H1 (cell line): ENCODE results near the gene TFCP2L1. TPM values are rescaled to one million over a fixed set of nuclear protein-coding genes. Genes with fewer than 3 reads are reported as not detected.

Source experiments
- CTCF ChIA-PET: fragments of 300-600 bp; sonication (Branson Sonifier 250); formaldehyde crosslinking; loops from one replicate; lab custom pipeline; 2021; ENCODE audit not compliant: partially characterized antibody; lab: Charles Lee
- POLR2A ChIA-PET: fragments of 300-600 bp; sonication (Branson Sonifier 250); formaldehyde crosslinking; loops from one replicate; lab custom pipeline; 2021; ENCODE audit warnings: inconsistent platforms; ENCODE audit not compliant: partially characterized antibody; lab: Charles Lee
- DNase-seq, 2 experiments: peaks; one replicate each; pipeline versions ENCODE4 v3.0.0 to v3.0.0-alpha.2; 2010 to 2022; ENCODE audit warnings: low spot score in 2 of 2, low read depth in 1 of 2, mixed read lengths in 1 of 2
- FAIRE-seq: peaks from 2 replicates; lab custom pipeline; 2011; peaks lifted over from hg19 to GRCh38; lab: Jason Lieb, UNC
- H2AFZ ChIP-seq: 2 replicates; pipeline ENCODE4 v1.8.1; 2012; ENCODE audit warnings: low read length, inconsistent platforms
- H2AK5ac ChIP-seq: 2 replicates; pipeline ENCODE4 v1.6.1; 2013; ENCODE audit warnings: low read depth, low read length
- H2BK120ac ChIP-seq: replicated peaks from 2 replicates; pipeline ENCODE3; 2013; ENCODE audit warnings: low read depth, low read length, inconsistent platforms
- H2BK12ac ChIP-seq: 2 replicates; pipeline ENCODE4 v1.6.1; 2013; ENCODE audit warnings: low read depth, low read length
- H2BK15ac ChIP-seq: 2 replicates; pipeline ENCODE4 v1.6.1; 2013; ENCODE audit warnings: low read length
- H2BK20ac ChIP-seq: 2 replicates; pipeline ENCODE4 v1.6.1; 2013; ENCODE audit warnings: low read length
- H2BK5ac ChIP-seq: 2 replicates; pipeline ENCODE4 v1.6.1; 2013; ENCODE audit warnings: low read depth, low read length
- H3K14ac ChIP-seq: 2 replicates; pipeline ENCODE4 v1.6.1; 2013; ENCODE audit warnings: inconsistent platforms; ENCODE audit not compliant: insufficient read length
- H3K18ac ChIP-seq: 2 replicates; pipeline ENCODE4 v1.6.1; 2013; ENCODE audit warnings: low read length; ENCODE audit errors: extremely low read depth
- H3K23ac ChIP-seq: 2 replicates; pipeline ENCODE4 v1.6.1; 2013; ENCODE audit warnings: inconsistent platforms; ENCODE audit not compliant: insufficient read length
- H3K23me2 ChIP-seq: 2 replicates; pipeline ENCODE4 v1.6.1; 2013; ENCODE audit warnings: low read depth, low read length
- H3K27ac ChIP-seq: 2 replicates; pipeline ENCODE4 v1.6.1; 2011; ENCODE audit warnings: low read depth, low read length, inconsistent platforms
- H3K27me3 ChIP-seq, 4 experiments: replicated peaks in 1 of 4; 1 replicate in 1 of 4; 2 replicates in 3 of 4; pipeline versions ENCODE4 v1.6.1 to v1.8.1; 2011 to 2013; ENCODE audit warnings: low read length in 3 of 4, mild to moderate bottlenecking in 3 of 4, inconsistent platforms in 2 of 4, mixed read lengths in 2 of 4, moderate library complexity in 1 of 4; ENCODE audit not compliant: control insufficient read depth in 3 of 4, insufficient read depth in 3 of 4; ENCODE audit errors: extremely low read depth in 1 of 4
- H3K36me3 ChIP-seq, 4 experiments: 2 replicates each; pipeline versions ENCODE4 v1.6.1 to v1.8.1; 2011 to 2013; ENCODE audit warnings: mild to moderate bottlenecking in 4 of 4, low read length in 3 of 4, moderate library complexity in 2 of 4, control low read depth in 1 of 4, inconsistent platforms in 1 of 4; ENCODE audit not compliant: insufficient read depth in 4 of 4, control insufficient read depth in 2 of 4
- H3K4ac ChIP-seq: replicated peaks from 2 replicates; pipeline ENCODE3; 2013; ENCODE audit warnings: low read length, low read depth, mixed read lengths, inconsistent platforms; ENCODE audit not compliant: insufficient read length
- H3K4me1 ChIP-seq, 4 experiments: replicated peaks in 1 of 4; 1 replicate in 1 of 4; 2 replicates in 3 of 4; pipeline versions ENCODE4 v1.6.1 to v1.8.1; 2011 to 2013; ENCODE audit warnings: low read length in 3 of 4, inconsistent platforms in 2 of 4, mixed read lengths in 1 of 4; ENCODE audit not compliant: insufficient read depth in 4 of 4, control insufficient read depth in 3 of 4
- H3K4me2 ChIP-seq, 2 experiments: 2 replicates each; pipeline versions ENCODE4 v1.6.1 to v1.8.1; 2011 to 2013; ENCODE audit warnings: low read depth in 2 of 2, low read length in 2 of 2, control low read depth in 1 of 2, inconsistent platforms in 1 of 2, mild to moderate bottlenecking in 1 of 2; ENCODE audit not compliant: insufficient read depth in 1 of 2
- H3K4me3 ChIP-seq, 4 experiments: fragments of 200-600, 300-600 bp in 1 of 4; sonication (generic), shearing (Covaris generic), sonication (Bioruptor Twin) in 1 of 4; 2 replicates each; pipeline versions ENCODE4 v1.5.1 to v1.8.1; 2011 to 2016; ENCODE audit warnings: low read length in 4 of 4, low read depth in 3 of 4, control low read depth in 2 of 4, inconsistent platforms in 2 of 4, mild to moderate bottlenecking in 2 of 4, mixed read lengths in 1 of 4, moderate library complexity in 1 of 4; ENCODE audit not compliant: insufficient read depth in 2 of 4; ENCODE audit errors: extremely low read depth in 1 of 4
- H3K56ac ChIP-seq: replicated peaks from 2 replicates; pipeline ENCODE3; 2013; ENCODE audit warnings: low read depth, mild to moderate bottlenecking, mixed read lengths, low read length, inconsistent platforms; ENCODE audit not compliant: insufficient read length
- H3K79me1 ChIP-seq: 2 replicates; pipeline ENCODE4 v1.6.1; 2013; ENCODE audit warnings: low read depth, low read length, control low read depth
- H3K79me2 ChIP-seq, 2 experiments: 2 replicates each; pipeline versions ENCODE4 v1.6.1 to v1.8.1; 2012 to 2013; ENCODE audit warnings: low read length in 2 of 2, mild to moderate bottlenecking in 2 of 2, inconsistent platforms in 1 of 2; ENCODE audit not compliant: insufficient read depth in 2 of 2, control insufficient read depth in 1 of 2
- H3K9ac ChIP-seq, 4 experiments: replicated peaks in 1 of 4; 1 replicate in 1 of 4; 2 replicates in 3 of 4; pipeline versions ENCODE4 v1.6.1 to v1.8.1; 2011 to 2013; ENCODE audit warnings: low read depth in 3 of 4, low read length in 3 of 4, control low read depth in 2 of 4, mild to moderate bottlenecking in 2 of 4, moderate library complexity in 2 of 4, inconsistent platforms in 1 of 4; ENCODE audit errors: extremely low read depth in 1 of 4
- H3K9me3 ChIP-seq, 2 experiments: 2 replicates each; pipeline versions ENCODE4 v1.6.1 to v1.8.1; 2012 to 2013; ENCODE audit warnings: mild to moderate bottlenecking in 2 of 2, moderate library complexity in 2 of 2, control low read depth in 1 of 2, inconsistent platforms in 1 of 2, low read depth in 1 of 2, low read length in 1 of 2, mixed read lengths in 1 of 2; ENCODE audit not compliant: insufficient read depth in 2 of 2
- H4K20me1 ChIP-seq, 2 experiments: replicated peaks in 1 of 2; 2 replicates each; pipeline versions ENCODE3 to v1.8.1; 2011 to 2013; ENCODE audit warnings: inconsistent platforms in 2 of 2, low read length in 2 of 2, mild to moderate bottlenecking in 1 of 2; ENCODE audit not compliant: insufficient read depth in 2 of 2, control insufficient read depth in 1 of 2
- H4K5ac ChIP-seq: 2 replicates; pipeline ENCODE4 v1.6.1; 2013; ENCODE audit warnings: low read length, low read depth, mixed read lengths, inconsistent platforms; ENCODE audit not compliant: insufficient read length
- H4K8ac ChIP-seq: 2 replicates; pipeline ENCODE4 v1.8.0; 2013; ENCODE audit warnings: mild to moderate bottlenecking, moderate library complexity, low read length, inconsistent platforms; ENCODE audit not compliant: insufficient read depth; ENCODE audit errors: extremely low read depth
- H4K91ac ChIP-seq: replicated peaks from 2 replicates; pipeline ENCODE3; 2013; ENCODE audit warnings: low read length, mixed read lengths, inconsistent platforms; ENCODE audit not compliant: insufficient read length
- BCL11A ChIP-seq, 2 experiments: IDR thresholded peaks; one replicate each; pipeline ENCODE4 v1.6.1; 2011; ENCODE audit warnings: low read depth in 2 of 2, low read length in 2 of 2, mild to moderate bottlenecking in 2 of 2
- BRCA1 ChIP-seq: IDR thresholded peaks from 2 replicates; pipeline ENCODE4 v1.6.1; 2012; ENCODE audit warnings: low read depth, low read length, improper control_type of control experiment
- CBX8 ChIP-seq: fragments of 300-800, 300-1000 bp; sonication (generic); IDR thresholded peaks from 2 replicates; pipeline ENCODE4 v1.7.1; 2016; ENCODE audit warnings: low read depth, low read length, borderline replicate concordance
- CEBPB ChIP-seq: IDR thresholded peaks from 2 replicates; pipeline ENCODE4 v1.6.1; 2012; ENCODE audit warnings: low read depth, low read length
- CHD1 ChIP-seq: IDR thresholded peaks from 2 replicates; pipeline ENCODE4 v1.6.1; 2012; ENCODE audit warnings: low read depth, low read length, improper control_type of control experiment
- CHD2 ChIP-seq: IDR thresholded peaks from 2 replicates; pipeline ENCODE4 v1.6.1; 2012; ENCODE audit warnings: low read length, improper control_type of control experiment
- E2F6 ChIP-seq: IDR thresholded peaks from 2 replicates; pipeline ENCODE4 v1.6.1; 2012; ENCODE audit warnings: inconsistent platforms
- JUN ChIP-seq: IDR thresholded peaks from 2 replicates; pipeline ENCODE4 v1.6.1; 2011; ENCODE audit warnings: low read depth, mild to moderate bottlenecking, improper control_type of control experiment, low read length
- KDM1A ChIP-seq: fragments of 200-600, 300-600 bp; sonication (generic); IDR thresholded peaks from 2 replicates; pipeline ENCODE4 v1.7.1; 2016; ENCODE audit warnings: mild to moderate bottlenecking, low read length, borderline replicate concordance
- POU5F1 ChIP-seq: IDR thresholded peaks from 2 replicates; pipeline ENCODE4 v1.6.1; 2011; ENCODE audit warnings: low read depth, mild to moderate bottlenecking, low read length, moderate library complexity
- RFX5 ChIP-seq: IDR thresholded peaks from 2 replicates; pipeline ENCODE4 v1.6.1; 2011; ENCODE audit warnings: low read depth, low read length, improper control_type of control experiment, borderline replicate concordance
- SIX5 ChIP-seq: IDR thresholded peaks from 2 replicates; pipeline ENCODE4 v1.6.1; 2011; ENCODE audit warnings: mild to moderate bottlenecking, low read depth, low read length
- WGBS, 2 experiments: shearing (Covaris generic) in 1 of 2; methylation state at CpG; one replicate each; pipeline versions ENCODE4 v1.1.6 to v1.1.7; 2013 to 2015; ENCODE audit warnings: low lambda C conversion rate in 2 of 2, mixed read lengths in 2 of 2, inconsistent platforms in 1 of 2, low coverage in 1 of 2, missing lambda C conversion rate in 1 of 2; ENCODE audit not compliant: insufficient replicate concordance in 2 of 2, insufficient coverage in 1 of 2, insufficient read length in 1 of 2; ENCODE audit errors: extremely low coverage in 1 of 2, missing lambda C conversion rate in 1 of 2; 5-methylcytosine and 5-hydroxymethylcytosine counted together
- polyA plus RNA-seq, 7 experiments: library from polyadenylated mRNA; depleted of rRNA in 3 of 7; stranded (reverse) in 5 of 7; unstranded in 2 of 7; fragments of >200 nt in 5 of 7; fragments of 200-250 nt in 2 of 7; gene quantifications; 1 replicate in 5 of 7; 2 replicates in 1 of 7; 4 replicates in 1 of 7; pipeline versions ENCODE4 v1.2.1 to v1.2.3, GENCODE V29; 2011 to 2013; ENCODE audit warnings: missing spikeins in 2 of 7, mixed read lengths in 2 of 7
- total RNA-seq: library from RNA; stranded (reverse); fragmentation: NEBNext Ultra II Directional; extraction: Animal tissue kit (Norgen Biotek cat#: 25700); gene quantifications from 2 replicates; pipeline ENCODE4 v1.2.1, GENCODE V29; 2021

Gene TFCP2L1
- total and polyA plus RNA-seq, 2 of the 8 experiments (the other 6 are each of a cell fraction or from before 2014, with no cell fraction given) = 1.5 to 3.8 TPM

- H3K56ac ChIP-seq = no peak overlapping the region
- no peak overlapping the region; the same call in 1 of the 2 replicates for H4K8ac ChIP-seq
- H2BK20ac ChIP-seq = no peak overlapping the region
Measured at GRCh38 chr2:121236650-121237180, 48.3 kb downstream of the TFCP2L1 start.

More at GRCh38 chr2:121236650-121237180, 48.3 kb downstream of the TFCP2L1 start:
- H3K4ac ChIP-seq = no peak overlapping the region
- no peak for FAIRE-seq
- H3K36me3 ChIP-seq = no peaks in the 10 kb centered on the region; a peak in 1 of 8 replicates
- WGBS, 2 experiments = 94% methylated on average over 10 of the region's 10 CpGs; no CpG with 5 or more reads in 1 of the 2 experiments
- no peaks in the 10 kb centered on the region for H3K79me2 ChIP-seq
- ChIA-PET POLR2A (interaction anchor here (0.6 kb wide), 1 partner anchor 9 kb away, joined by 3 read pairs; no protein-coding TSS in a partner anchor), CTCF (interaction anchor here (0.6 kb wide), 1 partner anchor 642 kb away, joined by 4 read pairs; no protein-coding TSS in a partner anchor)
- H2AFZ ChIP-seq = no peak overlapping the region
- no peaks in the 10 kb centered on the region for H3K79me1 ChIP-seq
- no peak overlapping the region for H3K18ac ChIP-seq
- H4K5ac ChIP-seq = no peak overlapping the region
- H2BK5ac ChIP-seq = no peak overlapping the region
- no peak overlapping the region for H3K4me3 ChIP-seq
- no peak overlapping the region for H3K4me2 ChIP-seq
- no peak for DNase-seq
- no peak overlapping the region for H2BK12ac ChIP-seq
- no peak overlapping the region for H3K9ac ChIP-seq
- no peak overlapping the region for H4K91ac ChIP-seq
- H2AK5ac ChIP-seq = no peak overlapping the region
- H3K27me3 ChIP-seq = no peaks in the 10 kb centered on the region
- H3K23me2 ChIP-seq = no peaks in the 10 kb centered on the region
- H2BK120ac ChIP-seq = no peak overlapping the region
- H3K4me1 ChIP-seq = no peaks in the 10 kb centered on the region; a peak in 1 of 7 replicates
- TF ChIP-seq POU5F1 = no peak
- no peak for TF ChIP-seq E2F6
- TF ChIP-seq CEBPB = no peak
- TF ChIP-seq KDM1A = no peak
- no peak for TF ChIP-seq JUN
- no peak for TF ChIP-seq BRCA1
- TF ChIP-seq SIX5 = no peak
- TF ChIP-seq BCL11A (IDR thresholded peaks at IDR 0.05; ENCODE audit: low read depth in 2 of 2, low read length in 2 of 2) = no peak
- no peak for TF ChIP-seq CHD1
- TF ChIP-seq CHD2 = no peak
- TF ChIP-seq CBX8 = no peak
- TF ChIP-seq RFX5 = no peak
- H3K23ac ChIP-seq = no peak overlapping the region
- no peak overlapping the region for H3K14ac ChIP-seq
- H3K9me3 ChIP-seq = no peaks in the 10 kb centered on the region
- H4K20me1 ChIP-seq = no peaks in the 10 kb centered on the region
- H3K27ac ChIP-seq = no peak overlapping the region
- no peak overlapping the region for H2BK15ac ChIP-seq
